Measurements from ENCODE around the gene PON3.

PON3 gene

GRCh38 chr7:95434557-95435421 is 38.6 kb upstream of the PON3 start, which contains the start of gene PON2:
Gene PON2 (minus strand): TSS chr7:95435028. CDS start chr7:95434951, 77 bp downstream.
- DNase-seq (ENCODE audit: extremely low spot score): peak; percentile 84
- TF ChIP-seq CTCF (IDR thresholded peaks at IDR 0.05; ENCODE audit: control extremely low read depth, extremely low read depth, low read depth, missing control alignments): no peak
- CTCF ChIA-PET: interaction anchor here (1.6 to 2.5 kb wide), 4 partner anchors 9 to 44 kb away, joined by 3 to 13 read pairs (median 5); no protein-coding TSS in a partner anchor
- POLR2A ChIA-PET: interaction anchor here (0.7 kb wide), 1 partner anchor 15 kb away, joined by 3 read pairs; no protein-coding TSS in a partner anchor

DNA sequence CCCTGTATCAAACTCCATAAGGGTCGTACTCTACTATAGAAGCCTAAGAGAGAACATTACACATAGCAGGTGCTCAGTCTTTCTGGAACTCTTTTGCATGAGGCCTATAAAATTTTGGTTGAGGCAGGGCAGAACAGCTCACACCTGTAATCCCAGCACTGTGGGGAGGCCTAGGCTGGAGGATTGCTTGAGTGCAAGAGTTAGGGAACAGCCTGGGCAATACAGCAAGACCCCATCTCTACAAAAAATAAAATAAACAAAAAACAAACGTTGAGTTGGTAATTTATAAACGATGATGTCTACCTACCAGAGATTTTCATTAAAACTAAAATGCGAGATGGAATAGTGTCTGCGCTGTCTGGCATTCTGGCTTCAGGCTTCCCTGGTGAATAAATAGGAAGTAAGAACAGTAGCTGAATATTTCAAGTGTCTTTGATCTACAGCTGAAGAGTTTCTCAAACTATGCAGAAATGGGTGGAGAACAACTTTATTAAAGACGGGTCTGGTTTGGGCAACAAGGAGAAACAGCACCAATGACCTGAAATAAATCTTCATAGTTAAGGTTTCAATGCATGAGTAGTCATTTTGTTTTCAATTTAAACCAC is 37.9 kb upstream of the PON3 start:
- TF ChIP-seq CTCF (IDR thresholded peaks at IDR 0.05; ENCODE audit: control extremely low read depth, extremely low read depth, low read depth, missing control alignments): no peak
- DNase-seq (ENCODE audit: extremely low spot score): no peak
- POLR2A ChIA-PET: no interaction called here
- CTCF ChIA-PET: interaction anchor here (1.6 to 2.5 kb wide), 4 partner anchors 8 to 44 kb away, joined by 3 to 13 read pairs (median 5); no protein-coding TSS in a partner anchor

- CTCF ChIA-PET: no interaction called here
- POLR2A ChIA-PET: no interaction called here
Measured at GRCh38 chr7:95433129-95433528, 37.0 kb upstream of the PON3 start.

DNA sequence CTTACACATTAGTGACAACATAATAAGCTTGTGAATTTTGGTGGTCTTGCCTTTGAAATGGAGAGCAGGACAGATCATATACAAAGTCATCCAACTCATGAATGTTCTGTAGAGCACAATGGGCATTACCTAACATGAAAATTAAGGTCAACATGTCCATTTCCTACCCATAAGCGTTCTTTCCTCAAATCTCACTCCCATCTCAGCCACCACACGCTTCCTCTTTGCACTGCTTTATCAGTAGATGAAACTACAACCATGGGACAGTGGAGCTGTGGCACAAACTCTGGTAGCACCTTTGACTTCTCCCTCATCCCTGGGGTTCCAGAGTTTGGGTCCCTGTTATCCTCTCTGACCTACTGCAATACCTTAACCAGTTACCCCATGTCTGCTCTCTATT is 36.4 kb upstream of the PON3 start:
- no peak for DNase-seq (ENCODE audit: extremely low spot score)
- no peak for TF ChIP-seq CTCF (IDR thresholded peaks at IDR 0.05; ENCODE audit: control extremely low read depth, extremely low read depth, low read depth, missing control alignments)
- CTCF ChIA-PET: no interaction called here
- POLR2A ChIA-PET: no interaction called here

More at GRCh38 chr7:95433129-95433528, 37.0 kb upstream of the PON3 start:
- DNase-seq (ENCODE audit: extremely low spot score): no peak
- TF ChIP-seq CTCF (IDR thresholded peaks at IDR 0.05; ENCODE audit: control extremely low read depth, extremely low read depth, low read depth, missing control alignments): no peak

- ChIA-PET CTCF (interaction anchor here (0.8 to 3.2 kb wide), 5 partner anchors 11 to 440 kb away, joined by 3 to 8 read pairs (median 4); no protein-coding TSS in a partner anchor), POLR2A (no interaction called here)
- DNase-seq (ENCODE audit: extremely low spot score): no peak
- TF ChIP-seq CTCF (IDR thresholded peaks at IDR 0.05; ENCODE audit: control extremely low read depth, extremely low read depth, low read depth, missing control alignments): no peak
Measured at GRCh38 chr7:95430864-95431263, 34.7 kb upstream of the PON3 start.

GRCh38 chr7:95429241-95429990 is 33.2 kb upstream of the PON3 start:
- CTCF ChIA-PET: interaction anchor here (1.2 to 3.2 kb wide), 4 partner anchors 10 to 442 kb away, joined by 3 to 8 read pairs (median 6); no protein-coding TSS in a partner anchor
- no peak for TF ChIP-seq CTCF (IDR thresholded peaks at IDR 0.05; ENCODE audit: control extremely low read depth, extremely low read depth, low read depth, missing control alignments)
- POLR2A ChIA-PET: no interaction called here
- no peak for DNase-seq (ENCODE audit: extremely low spot score)
